ENCODE results near the gene CNTD1.

Gene CNTD1

DNA sequence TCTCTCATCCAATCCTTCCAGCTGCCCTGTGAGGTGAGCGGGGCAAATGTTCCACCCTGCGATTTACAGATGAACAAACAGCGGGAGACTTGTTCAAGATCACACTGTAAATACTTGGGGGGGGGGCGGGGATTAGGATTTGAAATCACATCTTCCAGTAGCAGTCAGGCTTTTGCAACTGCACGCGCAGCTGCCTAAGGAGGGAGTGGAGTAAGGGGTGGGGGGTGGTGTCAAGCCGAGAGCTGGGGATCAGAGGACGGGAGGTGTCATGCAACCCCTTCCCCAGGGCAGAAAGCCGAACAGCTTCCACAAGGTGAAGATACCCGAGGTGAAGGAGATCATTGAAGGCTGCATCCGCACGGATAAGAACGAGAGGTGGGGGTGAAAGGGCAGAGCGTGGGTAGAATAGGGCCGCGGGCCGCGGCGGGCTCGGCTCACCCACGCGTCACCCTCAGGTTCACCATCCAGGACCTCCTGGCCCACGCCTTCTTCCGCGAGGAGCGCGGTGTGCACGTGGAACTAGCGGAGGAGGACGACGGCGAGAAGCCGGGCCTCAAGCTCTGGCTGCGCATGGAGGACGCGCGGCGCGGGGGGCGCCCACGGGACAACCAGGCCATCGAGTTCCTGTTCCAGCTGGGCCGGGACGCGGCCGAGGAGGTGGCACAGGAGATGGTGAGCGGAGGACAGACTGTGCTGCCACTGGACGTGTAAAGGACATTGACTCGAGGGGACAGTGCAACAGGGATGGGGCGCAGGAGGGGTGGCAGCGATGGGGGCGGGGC lies 13.7 kb upstream of the CNTD1 start:
- no peak for ATAC-seq
- H3K4me3 Mint-ChIP-seq = peak overlapping the region in 1 of 2 donors; percentile 36
- H3K4me1 Mint-ChIP-seq = peaks cover 41% of the 10 kb centered on the region
- H3K27me3 Mint-ChIP-seq = peaks cover 85% of the 10 kb centered on the region
- H3K27ac Mint-ChIP-seq = no peak overlapping the region
- no peaks in the 10 kb centered on the region for H3K9me3 Mint-ChIP-seq
- DNase-seq = no peak

DNA sequence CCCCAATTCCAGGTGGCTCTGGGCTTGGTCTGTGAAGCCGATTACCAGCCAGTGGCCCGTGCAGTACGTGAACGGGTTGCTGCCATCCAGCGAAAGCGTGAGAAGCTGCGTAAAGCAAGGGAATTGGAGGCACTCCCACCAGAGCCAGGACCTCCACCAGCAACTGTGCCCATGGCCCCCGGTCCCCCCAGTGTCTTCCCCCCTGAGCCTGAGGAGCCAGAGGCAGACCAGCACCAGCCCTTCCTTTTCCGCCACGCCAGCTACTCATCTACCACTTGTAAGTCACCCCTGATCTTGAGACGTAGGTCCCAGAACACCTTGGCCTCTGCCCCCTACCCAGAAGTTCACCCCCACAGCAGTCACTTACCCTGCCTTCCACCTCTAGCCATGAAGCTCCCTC lies 11.4 kb upstream of the CNTD1 start:
- no peak overlapping the region for H3K4me3 Mint-ChIP-seq

DNA sequence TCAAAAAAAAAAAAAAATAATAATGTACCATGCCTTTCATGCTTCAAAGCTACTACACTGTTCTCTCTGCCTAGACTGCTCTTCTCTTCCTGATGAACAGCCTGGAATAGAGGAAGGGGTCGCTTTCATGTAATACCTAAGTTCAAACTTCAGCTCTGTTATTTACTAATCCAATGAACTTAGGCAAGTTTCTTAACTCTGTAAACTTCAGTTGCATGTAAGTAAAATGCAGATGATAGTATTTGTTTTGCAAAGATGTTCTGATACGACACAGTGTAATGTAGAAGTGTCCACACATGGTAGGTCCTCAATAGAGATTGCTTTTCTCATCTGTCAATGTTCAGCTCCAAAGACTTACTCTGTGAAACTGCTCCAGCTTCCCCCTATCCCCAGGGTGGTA lies 6.7 kb upstream of the CNTD1 start:
- Mint-ChIP-seq H3K4me3 (no peak overlapping the region), H3K4me1 (peaks cover 15% of the 10 kb centered on the region), H3K27ac (no peak overlapping the region), H3K9me3 (no peaks in the 10 kb centered on the region), H3K27me3 (peaks cover 22% of the 10 kb centered on the region)
- ATAC-seq (no peak), DNase-seq (no peak)

More for the DNA sequence above, 11.4 kb upstream of the CNTD1 start:
- Mint-ChIP-seq H3K4me1 (peaks cover 31% of the 10 kb centered on the region), H3K27me3 (peaks cover 63% of the 10 kb centered on the region), H3K27ac (no peak overlapping the region), H3K9me3 (no peaks in the 10 kb centered on the region)
- ATAC-seq (no peak), DNase-seq (no peak)

DNA sequence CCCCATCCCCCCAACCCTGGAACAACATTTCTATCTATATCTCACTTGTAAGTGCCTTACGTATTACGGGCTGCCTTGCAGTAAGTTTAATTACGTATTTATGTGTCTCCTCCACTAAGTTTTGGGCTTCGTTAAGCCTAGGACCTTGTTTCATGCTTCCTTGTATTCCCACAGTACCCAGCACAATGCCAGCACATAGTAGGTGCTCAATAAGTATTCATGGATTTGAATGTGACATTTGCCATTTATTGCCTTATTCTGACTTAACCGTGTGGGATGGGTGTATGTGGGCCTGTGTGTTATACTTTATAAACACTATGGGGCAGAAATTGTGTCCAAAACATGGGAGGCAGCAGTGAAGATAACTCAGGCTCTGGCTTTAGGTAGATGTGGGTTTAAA lies 6.1 kb upstream of the CNTD1 start:
- peaks cover 16% of the 10 kb centered on the region for H3K27me3 Mint-ChIP-seq
- DNase-seq (no peak), ATAC-seq (no peak)
- no peak overlapping the region for H3K27ac Mint-ChIP-seq
- H3K9me3 Mint-ChIP-seq = no peaks in the 10 kb centered on the region
- peaks cover 21% of the 10 kb centered on the region for H3K4me1 Mint-ChIP-seq
- H3K4me3 Mint-ChIP-seq = no peak overlapping the region

- Mint-ChIP-seq H3K9me3 (peaks cover 4 to 6% of the 10 kb centered on the region in 2 donors), H3K4me1 (peaks cover 32% of the 10 kb centered on the region), H3K27ac (no peak overlapping the region), H3K27me3 (no peaks in the 10 kb centered on the region), H3K4me3 (no peak overlapping the region)
- DNase-seq (no peak), ATAC-seq (no peak)
These were observed 3.6 kb upstream of the CNTD1 start for GRCh38 chr17:42795061-42795460.

DNA sequence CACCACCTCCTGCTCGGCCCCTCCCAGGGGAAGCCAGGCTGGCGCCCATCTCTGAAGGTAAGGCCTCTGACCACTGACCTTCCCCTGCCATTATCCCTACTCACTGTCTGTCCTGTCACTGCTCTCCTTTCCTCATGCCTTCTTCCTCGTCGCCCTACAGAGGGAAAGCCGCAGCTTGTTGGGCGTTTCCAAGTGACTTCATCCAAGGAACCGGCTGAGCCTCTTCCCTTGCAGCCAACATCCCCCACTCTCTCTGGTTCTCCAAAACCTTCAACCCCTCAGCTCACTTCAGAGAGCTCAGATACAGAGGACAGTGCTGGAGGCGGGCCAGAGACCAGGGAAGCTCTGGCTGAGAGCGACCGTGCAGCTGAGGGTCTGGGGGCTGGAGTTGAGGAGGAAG lies 3.2 kb upstream of the CNTD1 start:
- peaks cover 4 to 6% of the 10 kb centered on the region in 2 donors for H3K9me3 Mint-ChIP-seq
- H3K27me3 Mint-ChIP-seq = no peaks in the 10 kb centered on the region
- ATAC-seq (no peak), DNase-seq (no peak)
- peaks cover 32% of the 10 kb centered on the region for H3K4me1 Mint-ChIP-seq
- H3K4me3 Mint-ChIP-seq = no peak overlapping the region
- no peak overlapping the region for H3K27ac Mint-ChIP-seq

DNA sequence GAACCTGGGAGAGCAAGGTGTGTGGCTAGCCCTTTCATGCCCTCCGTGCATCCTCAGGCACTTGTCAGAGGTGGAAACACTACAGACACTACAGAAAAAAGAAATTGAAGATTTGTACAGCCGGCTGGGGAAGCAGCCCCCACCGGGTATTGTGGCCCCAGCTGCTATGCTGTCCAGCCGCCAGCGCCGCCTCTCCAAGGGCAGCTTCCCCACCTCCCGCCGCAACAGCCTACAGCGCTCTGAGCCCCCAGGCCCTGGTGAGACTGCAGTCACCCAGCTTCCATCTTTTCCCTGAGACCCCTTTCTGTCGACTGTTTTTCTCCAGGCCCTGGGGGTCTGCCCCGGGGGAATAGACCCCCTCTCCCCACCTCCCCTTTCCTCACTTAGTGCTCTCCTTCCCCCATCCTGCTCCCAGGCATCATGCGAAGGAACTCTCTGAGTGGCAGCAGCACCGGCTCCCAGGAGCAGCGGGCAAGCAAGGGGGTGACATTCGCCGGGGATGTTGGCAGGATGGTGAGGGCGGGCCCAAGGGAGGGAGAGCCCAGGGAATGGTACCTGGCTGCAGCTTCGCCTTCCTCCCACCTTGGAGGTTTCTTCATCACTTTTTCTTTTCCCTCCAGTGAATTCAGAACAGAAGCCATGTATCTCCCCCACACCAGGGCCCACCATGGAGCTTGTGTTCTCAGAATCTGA lies 2.4 kb upstream of the CNTD1 start:
- no peak overlapping the region for H3K27ac Mint-ChIP-seq
- peaks cover 4 to 6% of the 10 kb centered on the region in 2 donors for H3K9me3 Mint-ChIP-seq
- no peaks in the 10 kb centered on the region for H3K27me3 Mint-ChIP-seq
- H3K4me3 Mint-ChIP-seq = no peak overlapping the region
- DNase-seq = no peak
- no peak for ATAC-seq
- peaks cover 32% of the 10 kb centered on the region for H3K4me1 Mint-ChIP-seq

GRCh38 chr17:42797067-42798007 lies 1.3 kb upstream of the CNTD1 start:
- ATAC-seq = no peak
- peak overlapping the region in 1 of 2 donors; percentile 43 for H3K27ac Mint-ChIP-seq
- no peaks in the 10 kb centered on the region for H3K27me3 Mint-ChIP-seq
- peak overlapping the region; percentile 91 to 93 for H3K4me3 Mint-ChIP-seq
- peaks cover 32% of the 10 kb centered on the region for H3K4me1 Mint-ChIP-seq
- peaks cover 4 to 6% of the 10 kb centered on the region in 2 donors for H3K9me3 Mint-ChIP-seq
- no peak for DNase-seq

DNA sequence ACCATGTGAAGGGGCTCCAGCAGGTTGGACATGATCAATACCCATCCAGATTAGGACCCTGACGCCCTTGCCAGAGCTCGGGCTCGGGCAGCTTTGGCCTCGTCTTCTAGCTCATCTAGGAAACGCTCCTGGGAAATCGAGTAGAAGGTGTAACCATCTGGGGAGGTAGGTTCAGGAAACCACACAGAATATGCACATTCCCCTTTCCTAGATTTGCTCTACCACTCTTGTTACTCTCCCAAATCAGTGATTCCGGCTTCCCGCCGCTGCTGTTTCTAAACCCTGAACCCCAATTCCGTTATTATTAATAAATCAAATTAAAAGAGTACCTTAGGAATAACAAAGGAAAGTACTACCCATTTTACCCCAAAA lies 664 bp upstream of the CNTD1 start:
- Mint-ChIP-seq H3K27me3 (no peaks in the 10 kb centered on the region), H3K27ac (peak overlapping the region; percentile 95 to 96), H3K4me1 (peaks cover 32% of the 10 kb centered on the region), H3K9me3 (peaks cover 4 to 6% of the 10 kb centered on the region in 2 donors), H3K4me3 (peak overlapping the region; percentile 91 to 93)
- ATAC-seq (no peak), DNase-seq (no peak)

GRCh38 chr17:42803074-42803883 lies 4.6 kb downstream of the CNTD1 start:
- peaks cover 8% of the 10 kb centered on the region for H3K4me1 Mint-ChIP-seq
- no peak for DNase-seq
- H3K9me3 Mint-ChIP-seq = peaks cover 4 to 6% of the 10 kb centered on the region in 2 donors
- H3K27me3 Mint-ChIP-seq = no peaks in the 10 kb centered on the region
- no peak overlapping the region for H3K27ac Mint-ChIP-seq
- ATAC-seq = no peak
- H3K4me3 Mint-ChIP-seq = no peak overlapping the region

DNA sequence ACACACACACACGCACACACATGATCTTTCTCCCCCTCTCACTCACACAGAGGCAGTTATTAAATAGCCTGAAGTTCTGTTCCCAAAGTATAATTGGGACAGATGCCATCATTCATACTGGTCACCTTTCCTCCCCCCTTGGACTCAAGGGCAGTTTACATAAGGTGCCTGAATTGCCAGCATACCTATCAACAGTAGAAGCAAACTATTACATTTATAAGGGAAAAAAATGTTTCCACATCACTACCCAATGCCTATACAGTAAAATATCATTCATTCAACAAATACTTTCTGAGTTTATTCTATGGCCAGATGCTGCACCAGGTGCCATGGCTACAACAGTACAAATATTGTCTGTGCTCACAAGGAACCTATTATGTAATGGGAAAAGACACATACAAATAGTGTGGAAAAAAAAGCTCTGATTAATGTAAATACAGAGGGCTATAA lies 6.3 kb downstream of the CNTD1 start:
- H3K4me1 Mint-ChIP-seq = no peaks in the 10 kb centered on the region
- no peak for ATAC-seq
- H3K4me3 Mint-ChIP-seq = no peak overlapping the region
- DNase-seq = no peak
- H3K9me3 Mint-ChIP-seq = no peaks in the 10 kb centered on the region
- no peaks in the 10 kb centered on the region for H3K27me3 Mint-ChIP-seq
- no peak overlapping the region for H3K27ac Mint-ChIP-seq

DNA sequence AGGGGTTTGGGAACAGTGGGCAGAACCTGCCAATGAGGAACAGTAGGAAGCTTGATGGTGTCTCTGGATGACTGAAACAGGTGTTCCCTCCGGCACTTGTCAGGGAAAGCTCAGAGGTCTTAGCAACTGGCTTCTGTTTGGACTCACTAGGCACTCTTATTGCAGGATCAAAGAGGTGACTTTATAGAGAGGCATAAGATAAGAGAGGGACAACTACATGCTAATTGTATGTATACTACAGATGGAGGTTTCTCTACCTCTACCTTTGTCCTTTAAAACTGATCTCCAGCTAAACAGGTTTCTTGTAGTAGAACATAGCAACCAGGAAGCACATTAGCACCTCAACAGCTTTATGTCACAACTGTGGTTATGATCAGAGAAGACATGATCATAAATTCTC lies 7.6 kb downstream of the CNTD1 start:
- H3K4me1 Mint-ChIP-seq = no peaks in the 10 kb centered on the region
- H3K4me3 Mint-ChIP-seq = no peak overlapping the region
- H3K27me3 Mint-ChIP-seq = no peaks in the 10 kb centered on the region
- DNase-seq (no peak), ATAC-seq (no peak)
- H3K9me3 Mint-ChIP-seq = no peaks in the 10 kb centered on the region
- H3K27ac Mint-ChIP-seq = no peak overlapping the region

DNA sequence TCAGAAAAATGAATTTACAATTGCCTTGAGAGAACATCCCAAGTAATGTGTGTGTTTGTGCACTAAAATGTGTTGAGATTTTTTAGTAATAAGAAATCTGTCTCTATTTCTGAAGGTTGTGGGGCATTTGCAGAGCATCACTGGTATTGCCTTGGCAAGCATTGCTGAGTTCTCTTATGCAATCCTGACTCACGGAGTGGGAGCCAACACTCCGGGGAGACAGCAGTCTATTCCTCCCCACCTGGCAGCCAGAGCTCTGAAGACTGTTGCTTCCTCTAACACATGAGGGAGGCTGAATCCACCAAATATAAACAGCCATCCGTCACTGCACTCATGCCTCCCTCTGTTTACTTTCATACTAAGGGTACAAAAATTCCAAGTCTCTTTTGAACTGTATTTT lies 10.6 kb downstream of the CNTD1 start:
- ATAC-seq = no peak
- no peak for DNase-seq
- no peaks in the 10 kb centered on the region for H3K4me1 Mint-ChIP-seq

GRCh38 chr17:42814633-42815399 lies 16.2 kb downstream of the CNTD1 start:
- no peaks in the 10 kb centered on the region for H3K27me3 Mint-ChIP-seq
- H3K4me1 Mint-ChIP-seq = no peaks in the 10 kb centered on the region
- H3K27ac Mint-ChIP-seq = peak overlapping the region; percentile 7 to 34
- H3K4me3 Mint-ChIP-seq = no peak overlapping the region
- DNase-seq (no peak), ATAC-seq (no peak)
- no peaks in the 10 kb centered on the region for H3K9me3 Mint-ChIP-seq

More for the DNA sequence above, 10.6 kb downstream of the CNTD1 start:
- H3K4me3 Mint-ChIP-seq = no peak overlapping the region
- no peaks in the 10 kb centered on the region for H3K9me3 Mint-ChIP-seq
- no peaks in the 10 kb centered on the region for H3K27me3 Mint-ChIP-seq
- H3K27ac Mint-ChIP-seq = peak overlapping the region in 1 of 2 donors; percentile 14
